ENCODE measurements around the gene FLRT1. TPM values are rescaled to one million over a fixed set of nuclear protein-coding genes. Genes with fewer than 3 reads are reported as not detected.

The FLRT1 gene
- total RNA-seq (not detected), polyA plus RNA-seq (under 1 TPM in 1 of 4 donors, not detected in 3; 0.21 TPM)

DNA sequence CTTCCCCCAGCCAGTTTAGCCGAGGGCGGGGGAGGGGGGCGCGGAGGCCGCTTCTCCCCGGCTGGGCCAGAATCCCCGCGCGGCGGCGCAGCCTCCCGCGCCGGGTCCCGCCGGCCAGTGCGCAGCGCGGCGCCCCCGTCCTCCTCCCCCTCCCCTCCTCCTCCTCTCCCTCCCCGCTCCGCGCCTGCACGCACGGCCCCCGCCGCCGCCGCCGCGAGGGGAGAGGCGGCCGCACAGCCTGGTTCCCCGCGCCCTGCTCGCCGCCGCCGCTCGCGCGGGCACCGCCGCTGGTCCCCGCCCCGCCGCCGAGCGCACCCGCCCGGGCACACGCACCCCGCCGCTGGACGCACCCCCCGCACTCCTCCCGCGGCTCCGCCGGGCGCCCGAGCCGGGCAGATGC lies at the start of gene FLRT1:
Gene FLRT1 (plus strand): TSS at position 356 of the 400 bp plus-strand sequence. CDS start 80,337 bp downstream, outside the sequence.
- Mint-ChIP-seq H3K4me1 (peaks cover 0 to 7% (median 2%) of the 10 kb centered on the region in 4 donors), H3K27ac (no peak within 1 kb of the TSS), H3K27me3 (peaks cover 43% of the 10 kb centered on the region), H3K4me3 (peak within 1 kb of the TSS in 3 of 4 donors; percentile 21 to 55 (median 52)), H3K9me3 (peaks cover 0 to 4% (median 0%) of the 10 kb centered on the region in 7 donors), H3K36me3 (no peaks in the 10 kb centered on the region)
- no peaks in the 10 kb centered on the region for H3K27me3 ChIP-seq (ENCODE audit: control insufficient read depth, insufficient read depth, low read length)
- ATAC-seq (ENCODE audit: low read depth in 2 of 2) (no peak), DNase-seq (no peak)
- H3K27ac ChIP-seq (ENCODE audit: insufficient read depth, low read length, poor library complexity, severe bottlenecking) = no peak within 1 kb of the TSS
- no peaks in the 10 kb centered on the region for H3K36me3 ChIP-seq (ENCODE audit: control insufficient read depth, insufficient read depth, low read length)
- H3K4me1 ChIP-seq (ENCODE audit: control insufficient read depth, insufficient read depth, low read length, poor library complexity, severe bottlenecking) = peaks cover 3% of the 10 kb centered on the region
- H3K9me3 ChIP-seq (ENCODE audit: control insufficient read depth in 2 of 2, low read length in 2 of 2) = no peaks in the 10 kb centered on the region
- no peak within 1 kb of the TSS for H3K4me3 ChIP-seq (ENCODE audit: low read depth, low read length)

GRCh38 chr11:63986156-63986931 lies 49.4 kb upstream of the FLRT1 start, which contains the start of gene OTUB1:
TSS of gene OTUB1 (plus strand) at chr11:63986438. CDS start at chr11:63986457, 19 bp downstream.
- no peaks in the 10 kb centered on the region for H3K9me3 ChIP-seq (ENCODE audit: control insufficient read depth in 2 of 2, low read length in 2 of 2)
- H3K27ac ChIP-seq (ENCODE audit: insufficient read depth, low read length, poor library complexity, severe bottlenecking) = peak within 1 kb of the TSS; percentile 93
- H3K9me3 Mint-ChIP-seq = no peaks in the 10 kb centered on the region
- peak within 1 kb of the TSS; percentile 79 for H3K4me3 ChIP-seq (ENCODE audit: low read depth, low read length)
- peaks cover 31% of the 10 kb centered on the region for H3K4me1 ChIP-seq (ENCODE audit: control insufficient read depth, insufficient read depth, low read length, poor library complexity, severe bottlenecking)
- peaks cover 4% of the 10 kb centered on the region for H3K27me3 Mint-ChIP-seq
- H3K4me3 Mint-ChIP-seq = peak within 1 kb of the TSS; percentile 98 to 99 (median 98)
- DNase-seq (peak; percentile 84 to 93 (median 88)), ATAC-seq (ENCODE audit: low read depth in 2 of 2) (peak; percentile 89 to 92)
- H3K36me3 ChIP-seq (ENCODE audit: control insufficient read depth, insufficient read depth, low read length) = peaks cover 26% of the 10 kb centered on the region
- peak within 1 kb of the TSS; percentile 97 to 99 (median 99) for H3K27ac Mint-ChIP-seq
- no peaks in the 10 kb centered on the region for H3K36me3 Mint-ChIP-seq
- H3K27me3 ChIP-seq (ENCODE audit: control insufficient read depth, insufficient read depth, low read length) = no peaks in the 10 kb centered on the region
- H3K4me1 Mint-ChIP-seq = peaks cover 5 to 39% (median 25%) of the 10 kb centered on the region in 4 donors

DNA sequence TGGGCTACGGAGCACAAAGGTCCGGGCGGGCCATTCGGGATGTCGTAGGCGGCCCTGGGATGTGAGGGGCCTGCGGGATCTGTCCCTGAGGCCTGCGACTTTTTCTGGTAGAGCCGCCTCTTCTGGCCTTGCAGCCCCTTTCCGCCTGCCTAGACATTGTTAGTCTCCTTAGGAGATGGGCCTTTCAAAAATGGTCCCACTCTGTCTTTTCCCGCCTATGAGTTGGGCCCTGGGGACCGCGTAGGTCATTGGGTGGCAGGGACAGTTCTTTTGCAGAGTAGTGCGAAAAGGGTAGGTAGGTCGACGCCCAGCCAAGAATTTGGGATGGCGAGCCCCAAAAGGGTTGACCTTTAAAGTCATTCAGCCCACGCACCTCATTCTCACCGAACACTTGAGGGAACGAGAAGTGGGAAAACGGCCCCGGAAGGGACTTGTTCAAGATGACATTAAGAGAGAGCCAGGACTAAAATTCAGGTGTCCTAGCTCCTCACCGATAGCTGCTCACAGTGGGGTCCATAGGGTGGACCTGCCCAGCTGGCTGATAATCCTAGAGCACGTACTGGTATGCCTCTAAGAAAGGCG lies 48.7 kb upstream of the FLRT1 start:
- Mint-ChIP-seq H3K36me3 (peaks cover 7% of the 10 kb centered on the region), H3K4me3 (peak overlapping the region; percentile 74 to 89 (median 80)), H3K9me3 (no peaks in the 10 kb centered on the region), H3K27me3 (peaks cover 4% of the 10 kb centered on the region), H3K4me1 (peaks cover 5 to 44% (median 29%) of the 10 kb centered on the region in 4 donors), H3K27ac (peak overlapping the region in 1 of 3 donors; percentile 42)
- peaks cover 29% of the 10 kb centered on the region for H3K36me3 ChIP-seq (ENCODE audit: control insufficient read depth, insufficient read depth, low read length)
- H3K27ac ChIP-seq (ENCODE audit: insufficient read depth, low read length, poor library complexity, severe bottlenecking) = peak overlapping the region; percentile 93
- peak overlapping the region; percentile 44 for H3K4me3 ChIP-seq (ENCODE audit: low read depth, low read length)
- H3K27me3 ChIP-seq (ENCODE audit: control insufficient read depth, insufficient read depth, low read length) = no peaks in the 10 kb centered on the region
- DNase-seq (no peak), ATAC-seq (ENCODE audit: low read depth in 2 of 2) (no peak)
- H3K4me1 ChIP-seq (ENCODE audit: control insufficient read depth, insufficient read depth, low read length, poor library complexity, severe bottlenecking) = peaks cover 31% of the 10 kb centered on the region
- H3K9me3 ChIP-seq (ENCODE audit: control insufficient read depth in 2 of 2, low read length in 2 of 2) = no peaks in the 10 kb centered on the region

GRCh38 chr11:63991558-63991957 lies 44.2 kb upstream of the FLRT1 start:
- peaks cover 15% of the 10 kb centered on the region for H3K36me3 Mint-ChIP-seq
- no peak overlapping the region for H3K27ac Mint-ChIP-seq
- no peak for DNase-seq
- peaks cover 0 to 44% (median 26%) of the 10 kb centered on the region in 4 donors for H3K4me1 Mint-ChIP-seq
- Histone ChIP-seq H3K27ac (ENCODE audit: insufficient read depth, low read length, poor library complexity, severe bottlenecking) (no peak overlapping the region), H3K4me1 (ENCODE audit: control insufficient read depth, insufficient read depth, low read length, poor library complexity, severe bottlenecking) (peaks cover 21% of the 10 kb centered on the region), H3K27me3 (ENCODE audit: control insufficient read depth, insufficient read depth, low read length) (no peaks in the 10 kb centered on the region), H3K4me3 (ENCODE audit: low read depth, low read length) (no peak overlapping the region), H3K9me3 (ENCODE audit: control insufficient read depth in 2 of 2, low read length in 2 of 2) (no peaks in the 10 kb centered on the region), H3K36me3 (ENCODE audit: control insufficient read depth, insufficient read depth, low read length) (peaks cover 51% of the 10 kb centered on the region)
- H3K4me3 Mint-ChIP-seq = peak overlapping the region in 2 of 4 donors; percentile 10 to 71
- no peaks in the 10 kb centered on the region for H3K9me3 Mint-ChIP-seq
- no peak for ATAC-seq (ENCODE audit: low read depth in 2 of 2)
- H3K27me3 Mint-ChIP-seq = peaks cover 4% of the 10 kb centered on the region

DNA sequence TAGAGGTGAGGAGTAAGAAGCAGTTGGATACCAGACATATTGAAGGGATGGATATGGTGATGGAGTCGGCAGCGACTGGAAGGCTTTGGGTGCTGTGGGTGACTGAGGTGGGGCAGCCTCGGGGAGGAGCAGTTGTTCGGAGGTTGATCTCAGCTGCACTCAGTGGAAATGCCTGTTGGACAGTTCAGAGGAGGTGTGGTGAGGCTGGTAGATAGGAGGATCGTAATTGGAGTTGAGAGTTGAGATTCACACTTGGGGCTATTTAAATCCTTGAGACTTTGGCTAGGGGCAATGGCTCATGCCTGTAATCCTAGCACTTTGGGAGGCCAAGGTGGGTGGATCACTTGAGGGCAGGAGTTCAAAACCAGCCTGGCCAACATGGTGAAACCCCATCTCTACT lies 42.6 kb upstream of the FLRT1 start:
- Mint-ChIP-seq H3K9me3 (no peaks in the 10 kb centered on the region), H3K4me3 (no peak overlapping the region), H3K36me3 (peaks cover 22% of the 10 kb centered on the region)

GRCh38 chr11:63993993-63994392 lies 41.7 kb upstream of the FLRT1 start:
- H3K36me3 Mint-ChIP-seq = peaks cover 22% of the 10 kb centered on the region
- no peaks in the 10 kb centered on the region for H3K27me3 ChIP-seq (ENCODE audit: control insufficient read depth, insufficient read depth, low read length)

More for the DNA sequence above, 42.6 kb upstream of the FLRT1 start:
- H3K27me3 ChIP-seq (ENCODE audit: control insufficient read depth, insufficient read depth, low read length) = no peaks in the 10 kb centered on the region
- Mint-ChIP-seq H3K4me1 (peaks cover 0 to 36% (median 22%) of the 10 kb centered on the region in 4 donors), H3K27ac (peak overlapping the region in 1 of 3 donors; percentile 56), H3K27me3 (peaks cover 4% of the 10 kb centered on the region)
- H3K4me3 ChIP-seq (ENCODE audit: low read depth, low read length) = no peak overlapping the region
- peaks cover 6% of the 10 kb centered on the region for H3K4me1 ChIP-seq (ENCODE audit: control insufficient read depth, insufficient read depth, low read length, poor library complexity, severe bottlenecking)
- H3K27ac ChIP-seq (ENCODE audit: insufficient read depth, low read length, poor library complexity, severe bottlenecking) = no peak overlapping the region
- no peaks in the 10 kb centered on the region for H3K9me3 ChIP-seq (ENCODE audit: control insufficient read depth in 2 of 2, low read length in 2 of 2)
- DNase-seq (no peak), ATAC-seq (ENCODE audit: low read depth in 2 of 2) (no peak)
- H3K36me3 ChIP-seq (ENCODE audit: control insufficient read depth, insufficient read depth, low read length) = peaks cover 57% of the 10 kb centered on the region

GRCh38 chr11:63996512-63996911 lies 39.2 kb upstream of the FLRT1 start:
- no peak overlapping the region for H3K27ac Mint-ChIP-seq
- ATAC-seq (ENCODE audit: low read depth in 2 of 2) = no peak
- H3K36me3 ChIP-seq (ENCODE audit: control insufficient read depth, insufficient read depth, low read length) = peaks cover 34% of the 10 kb centered on the region
- H3K4me1 Mint-ChIP-seq = peaks cover 0 to 29% (median 12%) of the 10 kb centered on the region in 4 donors
- H3K27ac ChIP-seq (ENCODE audit: insufficient read depth, low read length, poor library complexity, severe bottlenecking) = no peak overlapping the region
- no peaks in the 10 kb centered on the region for H3K9me3 Mint-ChIP-seq
- peaks cover 21% of the 10 kb centered on the region for H3K4me1 ChIP-seq (ENCODE audit: control insufficient read depth, insufficient read depth, low read length, poor library complexity, severe bottlenecking)
- no peak for DNase-seq
- no peak overlapping the region for H3K4me3 Mint-ChIP-seq
- H3K9me3 ChIP-seq (ENCODE audit: control insufficient read depth in 2 of 2, low read length in 2 of 2) = no peaks in the 10 kb centered on the region
- peaks cover 21% of the 10 kb centered on the region for H3K36me3 Mint-ChIP-seq
- H3K27me3 ChIP-seq (ENCODE audit: control insufficient read depth, insufficient read depth, low read length) = no peaks in the 10 kb centered on the region
- no peak overlapping the region for H3K4me3 ChIP-seq (ENCODE audit: low read depth, low read length)
- peaks cover 4% of the 10 kb centered on the region for H3K27me3 Mint-ChIP-seq

More at GRCh38 chr11:63993993-63994392, 41.7 kb upstream of the FLRT1 start:
- Histone ChIP-seq H3K4me3 (ENCODE audit: low read depth, low read length) (no peak overlapping the region), H3K36me3 (ENCODE audit: control insufficient read depth, insufficient read depth, low read length) (peaks cover 52% of the 10 kb centered on the region), H3K4me1 (ENCODE audit: control insufficient read depth, insufficient read depth, low read length, poor library complexity, severe bottlenecking) (peaks cover under 1% of the 10 kb centered on the region), H3K27ac (ENCODE audit: insufficient read depth, low read length, poor library complexity, severe bottlenecking) (no peak overlapping the region), H3K9me3 (ENCODE audit: control insufficient read depth in 2 of 2, low read length in 2 of 2) (no peaks in the 10 kb centered on the region)
- Mint-ChIP-seq H3K4me1 (peaks cover 0 to 33% (median 16%) of the 10 kb centered on the region in 4 donors), H3K27ac (no peak overlapping the region), H3K27me3 (peaks cover 4% of the 10 kb centered on the region), H3K9me3 (no peaks in the 10 kb centered on the region), H3K4me3 (no peak overlapping the region)
- ATAC-seq (ENCODE audit: low read depth in 2 of 2) = no peak
- DNase-seq = no peak

All from CD4-positive, CD25-positive, alpha-beta regulatory T cell (primary cell).